Measurements from ENCODE around the gene HDLBP.

Gene HDLBP

GRCh38 chr2:241288324-241288888 lies 27.1 kb downstream of the HDLBP start:
- DNase-seq (ENCODE audit: low read depth in 2 of 2): no peak
- no peak overlapping the region for H3K4me3 ChIP-seq (replicated peaks in 1 of 2; ENCODE audit: low read depth in 2 of 2, low read length in 2 of 2)
- TF ChIP-seq CTCF (IDR thresholded peaks at IDR 0.05; ENCODE audit: low read depth, low read length): no peak

GRCh38 chr2:241286348-241287090 lies 29.0 kb downstream of the HDLBP start:
- no peak for TF ChIP-seq CTCF (IDR thresholded peaks at IDR 0.05; ENCODE audit: low read depth, low read length)
- DNase-seq (ENCODE audit: low read depth in 2 of 2): no peak
- H3K4me3 ChIP-seq (replicated peaks in 1 of 2; ENCODE audit: low read depth in 2 of 2, low read length in 2 of 2): no peak overlapping the region

GRCh38 chr2:241285596-241285995 lies 29.9 kb downstream of the HDLBP start:
- no peak for TF ChIP-seq CTCF (IDR thresholded peaks at IDR 0.05; ENCODE audit: low read depth, low read length)
- no peak for DNase-seq (ENCODE audit: low read depth in 2 of 2)

GRCh38 chr2:241282555-241282954 lies 32.9 kb downstream of the HDLBP start:
- DNase-seq (ENCODE audit: low read depth in 2 of 2): no peak
- TF ChIP-seq CTCF (IDR thresholded peaks at IDR 0.05; ENCODE audit: low read depth, low read length): no peak
- no peak overlapping the region for H3K4me3 ChIP-seq (replicated peaks in 1 of 2; ENCODE audit: low read depth in 2 of 2, low read length in 2 of 2)

More at GRCh38 chr2:241285596-241285995, 29.9 kb downstream of the HDLBP start:
- no peak overlapping the region for H3K4me3 ChIP-seq (replicated peaks in 1 of 2; ENCODE audit: low read depth in 2 of 2, low read length in 2 of 2)

- TF ChIP-seq CTCF (IDR thresholded peaks at IDR 0.05; ENCODE audit: low read depth, low read length): no peak
- H3K4me3 ChIP-seq (replicated peaks in 1 of 2; ENCODE audit: low read depth in 2 of 2, low read length in 2 of 2): no peak overlapping the region
- DNase-seq (ENCODE audit: low read depth in 2 of 2): no peak
These were observed 35.2 kb downstream of the HDLBP start for GRCh38 chr2:241280291-241280690.

- no peak for DNase-seq (ENCODE audit: low read depth in 2 of 2)
- no peak for TF ChIP-seq CTCF (IDR thresholded peaks at IDR 0.05; ENCODE audit: low read depth, low read length)
- H3K4me3 ChIP-seq (replicated peaks in 1 of 2; ENCODE audit: low read depth in 2 of 2, low read length in 2 of 2): no peak overlapping the region
These were observed 35.6 kb downstream of the HDLBP start for GRCh38 chr2:241279828-241280227.
